Activated CD4-positive, alpha-beta memory T cell treated with anti-CD3 and anti-CD28 coated beads, Interleukin-2, amount 10 ng/mL, durations not matched to agents 7 days and 5 days (primary cell): Measurements from ENCODE around the gene ARHGAP33. TPM values are rescaled to one million over a fixed set of nuclear protein-coding genes. Genes with fewer than 3 reads are reported as not detected.
"Not testable (repeated sequence)": the region's sequence is repeated elsewhere in the genome, so short reads cannot be mapped to it uniquely, and the experiment has no call there.

Experiments
- CTCF ChIA-PET: fragments of 350-600 bp; sonication (Branson Sonifier 250); formaldehyde crosslinking; loops from one replicate; lab custom pipeline; 2021; ENCODE audit warnings: antibody characterized with exemption, inconsistent platforms; lab: Charles Lee
- POLR2A ChIA-PET: fragments of 350-600 bp; sonication (Branson Sonifier 250); formaldehyde crosslinking; loops from one replicate; lab custom pipeline; 2021; ENCODE audit warnings: antibody characterized with exemption; lab: Charles Lee
- DNase-seq: peaks from one replicate; pipeline ENCODE4 v3.0.0-alpha.2; 2020
- H3K27ac Mint-ChIP-seq: one replicate; pipeline ENCODE4 v1.8.0; 2021; ENCODE audit warnings: mild to moderate bottlenecking, mixed read lengths
- H3K27me3 Mint-ChIP-seq: one replicate; pipeline ENCODE4 v1.8.0; 2021; ENCODE audit warnings: mixed read lengths
- H3K36me3 Mint-ChIP-seq: one replicate; pipeline ENCODE4 v1.8.0; 2021; ENCODE audit warnings: low read depth, mixed read lengths
- H3K4me1 Mint-ChIP-seq: one replicate; pipeline ENCODE4 v1.8.0; 2021; ENCODE audit warnings: mixed read lengths
- H3K4me3 Mint-ChIP-seq: one replicate; pipeline ENCODE4 v1.8.0; 2021; ENCODE audit warnings: mild to moderate bottlenecking, mixed read lengths
- H3K9me3 Mint-ChIP-seq: one replicate; pipeline ENCODE4 v1.8.0; 2021; ENCODE audit warnings: mixed read lengths
- total RNA-seq, 2 experiments: library from RNA; stranded (reverse); gene quantifications; one replicate each; pipeline ENCODE4 v1.2.3, GENCODE V29; 2021

The ARHGAP33 gene
- total RNA-seq, 2 experiments from 2014 or later: 60.9 to 67.0 TPM

DNA sequence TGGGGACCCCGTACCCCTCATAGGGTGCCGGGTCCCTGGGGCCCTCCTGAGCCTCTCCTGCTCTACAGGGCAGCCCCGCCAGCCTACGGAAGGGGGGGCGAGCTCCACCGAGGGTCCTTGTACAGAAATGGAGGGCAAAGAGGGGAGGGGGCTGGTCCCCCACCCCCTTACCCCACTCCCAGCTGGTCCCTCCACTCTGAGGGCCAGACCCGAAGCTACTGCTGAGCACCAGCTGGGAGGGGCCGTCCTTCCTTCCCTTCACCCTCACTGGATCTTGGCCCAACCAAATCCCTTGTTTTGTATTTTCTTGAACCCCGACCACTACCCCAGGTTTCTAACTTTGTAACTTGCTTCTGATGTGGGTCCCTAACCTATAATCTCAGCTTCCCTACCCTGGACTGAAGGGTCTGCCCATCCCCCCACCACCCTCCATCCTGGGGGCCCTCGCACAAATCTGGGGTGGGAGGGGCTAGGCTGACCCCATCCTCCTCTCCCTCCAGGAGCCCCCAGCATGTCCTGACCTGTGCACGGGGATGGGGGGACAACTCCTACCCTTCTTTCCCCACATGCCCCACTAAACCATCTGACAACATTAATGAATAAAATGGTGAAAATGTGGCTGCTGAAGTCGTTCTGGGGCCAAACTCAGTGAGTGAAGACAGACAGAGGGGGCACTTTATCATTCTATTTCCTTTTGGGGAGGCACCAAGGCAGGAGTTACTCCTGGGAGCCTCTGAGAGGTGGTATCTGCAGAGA lies 13.0 kb downstream of the ARHGAP33 start:
- no peaks in the 10 kb centered on the region for H3K4me1 Mint-ChIP-seq
- CTCF ChIA-PET: no interaction called here
- no peak overlapping the region for H3K27ac Mint-ChIP-seq
- H3K36me3 Mint-ChIP-seq: peaks cover 2% of the 10 kb centered on the region
- no peaks in the 10 kb centered on the region for H3K9me3 Mint-ChIP-seq
- no peak for DNase-seq
- no peaks in the 10 kb centered on the region for H3K27me3 Mint-ChIP-seq
- POLR2A ChIA-PET: interaction anchor here (1.3 kb wide), 1 partner anchor 16 kb away, joined by 3 read pairs; no protein-coding TSS in a partner anchor
- H3K4me3 Mint-ChIP-seq: no peak overlapping the region

DNA sequence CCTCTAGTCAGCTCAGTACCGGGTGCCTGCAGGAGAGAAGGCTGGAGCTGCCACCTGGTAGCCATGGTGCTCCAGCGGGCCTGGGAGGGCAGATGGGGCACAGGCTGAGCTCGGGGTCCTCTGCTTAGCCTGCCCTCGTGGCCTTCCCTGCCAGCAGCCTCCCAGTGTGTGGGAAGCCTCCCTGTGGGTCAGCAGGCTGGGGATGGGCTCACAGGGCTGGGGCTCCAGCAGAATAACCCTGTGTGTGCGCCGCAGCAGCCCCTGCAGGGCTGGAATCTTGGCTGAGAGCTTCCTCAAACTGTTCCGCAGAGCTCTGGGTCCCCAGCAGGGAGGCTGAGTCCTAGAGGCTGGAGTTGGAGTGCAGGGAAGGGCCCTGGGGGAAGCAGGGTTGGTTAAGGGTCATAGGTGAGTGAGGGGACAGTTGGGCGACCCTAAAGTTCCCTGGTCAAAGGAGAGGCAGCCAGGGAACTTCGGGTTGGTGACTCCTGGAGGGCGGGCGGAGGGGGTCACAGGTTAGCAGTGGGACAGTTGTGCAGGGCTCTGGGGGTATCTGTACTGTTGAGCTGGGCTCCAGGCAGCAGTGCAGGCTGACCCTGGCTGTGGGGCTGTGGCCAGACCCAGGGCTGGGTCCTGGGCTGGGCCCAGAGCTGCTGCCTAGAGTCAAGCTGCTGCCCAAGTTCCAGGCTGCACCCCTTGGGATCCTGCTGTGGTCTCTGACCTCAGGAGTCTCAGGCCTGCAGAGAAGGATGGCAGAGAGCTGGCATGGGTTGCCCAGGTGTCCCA lies 14.0 kb downstream of the ARHGAP33 start:
- H3K36me3 Mint-ChIP-seq: no peaks in the 10 kb centered on the region
- peaks cover 4% of the 10 kb centered on the region for H3K27me3 Mint-ChIP-seq
- no peaks in the 10 kb centered on the region for H3K4me1 Mint-ChIP-seq
- no peak overlapping the region for H3K4me3 Mint-ChIP-seq
- DNase-seq: no peak
- no peaks in the 10 kb centered on the region for H3K9me3 Mint-ChIP-seq
- ChIA-PET CTCF (no interaction called here), POLR2A (interaction anchor here (0.6 to 1.3 kb wide), 3 partner anchors 17 to 49 kb away, joined by 3 read pairs; no protein-coding TSS in a partner anchor)
- no peak overlapping the region for H3K27ac Mint-ChIP-seq

GRCh38 chr19:35789978-35790944 lies 14.9 kb downstream of the ARHGAP33 start:
- no peak overlapping the region for H3K27ac Mint-ChIP-seq
- peaks cover 4% of the 10 kb centered on the region for H3K27me3 Mint-ChIP-seq
- CTCF ChIA-PET: no interaction called here
- H3K36me3 Mint-ChIP-seq: no peaks in the 10 kb centered on the region
- no peaks in the 10 kb centered on the region for H3K4me1 Mint-ChIP-seq
- POLR2A ChIA-PET: interaction anchor here (1.1 to 1.3 kb wide), 2 partner anchors 18 to 43 kb away, joined by 3 read pairs; no protein-coding TSS in a partner anchor
- DNase-seq: no peak
- H3K4me3 Mint-ChIP-seq: no peak overlapping the region
- no peaks in the 10 kb centered on the region for H3K9me3 Mint-ChIP-seq

DNA sequence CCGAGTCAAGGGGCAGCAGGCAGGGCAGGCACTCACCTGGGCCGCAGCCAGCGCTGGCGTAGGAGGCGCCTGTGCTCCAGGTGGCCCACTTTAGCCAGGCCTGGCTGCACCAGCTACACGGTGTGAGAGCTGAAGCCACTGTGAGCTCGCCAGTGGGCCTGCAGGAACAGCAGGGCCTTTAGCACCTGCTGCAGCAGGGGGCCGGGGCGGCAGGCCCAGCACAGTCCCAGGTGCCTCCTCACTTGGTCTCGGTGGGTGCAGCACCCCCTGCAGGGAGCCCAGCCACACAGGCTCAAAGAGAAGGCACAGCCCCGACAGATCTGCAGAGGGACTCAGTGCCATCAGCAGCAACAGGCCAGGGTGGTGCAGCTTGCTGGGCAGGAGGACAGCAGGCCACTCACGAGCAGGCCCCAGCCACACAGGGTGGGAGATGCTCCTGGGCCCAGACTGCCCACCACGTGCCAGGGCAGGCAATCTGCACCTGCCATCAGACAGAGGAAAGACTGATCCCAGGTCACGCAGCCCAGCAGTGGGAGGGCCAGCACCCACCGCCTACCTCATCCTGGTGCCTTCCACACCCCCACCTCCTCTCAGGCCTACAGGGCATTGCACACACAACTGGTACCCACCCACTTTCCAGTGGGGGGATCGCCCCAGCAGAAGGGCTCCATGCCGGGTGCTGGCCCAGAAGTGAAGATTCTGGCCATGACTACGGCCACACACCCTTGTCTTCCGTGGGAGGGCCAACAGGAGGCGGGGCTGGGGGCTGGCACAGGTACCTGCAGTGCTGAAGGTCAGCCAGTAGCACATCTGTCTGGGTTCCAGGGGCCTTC lies 15.8 kb downstream of the ARHGAP33 start:
- ChIA-PET POLR2A (no interaction called here), CTCF (no interaction called here)
- Mint-ChIP-seq H3K27me3 (peaks cover 8% of the 10 kb centered on the region), H3K4me1 (no peaks in the 10 kb centered on the region), H3K9me3 (no peaks in the 10 kb centered on the region), H3K4me3 (no peak overlapping the region), H3K36me3 (no peaks in the 10 kb centered on the region), H3K27ac (no peak overlapping the region)
- no peak for DNase-seq

GRCh38 chr19:35791814-35792279 lies 16.5 kb downstream of the ARHGAP33 start:
- CTCF ChIA-PET: no interaction called here

GRCh38 chr19:35792312-35792711 lies 16.9 kb downstream of the ARHGAP33 start:
- Mint-ChIP-seq H3K9me3 (no peaks in the 10 kb centered on the region), H3K27ac (no peak overlapping the region), H3K27me3 (peaks cover 19% of the 10 kb centered on the region), H3K36me3 (no peaks in the 10 kb centered on the region), H3K4me1 (no peaks in the 10 kb centered on the region), H3K4me3 (no peak overlapping the region)
- ChIA-PET CTCF (no interaction called here), POLR2A (no interaction called here)
- DNase-seq: no peak

More at GRCh38 chr19:35791814-35792279, 16.5 kb downstream of the ARHGAP33 start:
- H3K9me3 Mint-ChIP-seq: no peaks in the 10 kb centered on the region
- H3K27me3 Mint-ChIP-seq: peaks cover 15% of the 10 kb centered on the region
- H3K4me1 Mint-ChIP-seq: no peaks in the 10 kb centered on the region
- POLR2A ChIA-PET: no interaction called here
- no peak overlapping the region for H3K27ac Mint-ChIP-seq
- no peak for DNase-seq
- no peaks in the 10 kb centered on the region for H3K36me3 Mint-ChIP-seq
- H3K4me3 Mint-ChIP-seq: no peak overlapping the region

- no peak overlapping the region for H3K4me3 Mint-ChIP-seq
- DNase-seq: no peak
Observed at GRCh38 chr19:35792888-35793287, 17.5 kb downstream of the ARHGAP33 start.

DNA sequence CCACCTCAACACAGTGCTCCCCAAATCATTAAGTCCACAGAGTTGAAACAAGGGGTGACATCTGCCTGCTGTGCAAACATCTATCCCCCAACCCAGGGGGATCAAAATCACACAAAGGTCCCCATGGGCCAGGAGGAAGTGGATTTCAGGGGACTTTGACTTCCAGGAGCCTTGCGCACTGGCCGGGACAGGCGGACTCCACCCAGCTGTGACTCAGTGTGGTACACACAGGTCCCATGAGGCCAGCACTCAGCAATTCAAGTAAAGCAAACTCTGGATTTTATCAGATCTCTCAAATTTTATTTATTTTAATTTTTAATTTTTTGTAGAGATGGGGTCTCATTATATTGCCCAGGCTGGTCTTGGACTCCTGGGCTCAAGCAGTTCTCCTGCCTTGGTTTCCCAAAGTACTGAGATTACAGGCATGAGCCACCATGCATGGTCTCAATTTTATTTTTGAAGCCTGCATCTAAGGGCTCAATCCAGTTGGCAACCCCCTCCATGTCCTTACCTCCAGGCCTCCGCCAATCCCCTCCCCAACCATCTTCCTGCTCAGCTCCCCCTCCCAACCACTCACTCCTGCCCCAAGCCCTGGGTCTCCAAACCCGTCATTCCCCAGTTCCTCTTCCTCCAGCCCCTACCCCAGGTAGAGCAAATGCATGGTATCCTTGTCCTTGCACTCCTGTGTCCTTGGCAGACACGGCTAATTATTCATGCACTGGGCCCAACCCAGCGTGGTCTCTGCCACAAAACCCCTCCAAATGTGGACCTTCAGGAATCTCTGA lies 18.2 kb downstream of the ARHGAP33 start:
- DNase-seq: no peak
- no peaks in the 10 kb centered on the region for H3K9me3 Mint-ChIP-seq
- no peaks in the 10 kb centered on the region for H3K36me3 Mint-ChIP-seq
- H3K27ac Mint-ChIP-seq: no peak overlapping the region
- H3K27me3 Mint-ChIP-seq: peaks cover 29% of the 10 kb centered on the region
- CTCF ChIA-PET: no interaction called here
- POLR2A ChIA-PET: no interaction called here
- no peak overlapping the region for H3K4me3 Mint-ChIP-seq
- no peaks in the 10 kb centered on the region for H3K4me1 Mint-ChIP-seq

More at GRCh38 chr19:35792888-35793287, 17.5 kb downstream of the ARHGAP33 start:
- Mint-ChIP-seq H3K27ac (no peak overlapping the region), H3K36me3 (no peaks in the 10 kb centered on the region), H3K27me3 (peaks cover 25% of the 10 kb centered on the region), H3K4me1 (no peaks in the 10 kb centered on the region), H3K9me3 (no peaks in the 10 kb centered on the region)
- POLR2A ChIA-PET: no interaction called here
- CTCF ChIA-PET: no interaction called here

DNA sequence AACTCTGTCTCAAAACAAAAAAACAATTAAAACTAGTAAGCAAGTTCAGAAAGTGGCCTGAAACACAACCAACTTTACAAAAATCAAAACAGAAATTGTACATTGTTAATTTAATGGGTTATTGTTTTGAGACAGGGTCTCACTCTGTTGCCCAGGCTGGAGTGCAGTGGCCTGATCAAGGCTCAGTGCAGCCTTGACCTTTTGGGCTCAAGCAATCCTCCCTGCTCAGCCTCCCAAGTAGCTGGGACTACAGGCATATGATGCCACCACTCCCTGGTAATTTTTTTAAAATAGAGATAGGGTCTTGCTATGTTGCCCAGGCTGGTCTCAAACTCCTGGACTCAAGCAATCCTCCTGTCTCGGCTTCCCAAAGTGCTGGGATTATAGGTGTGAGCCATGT lies 20.2 kb downstream of the ARHGAP33 start:
- H3K36me3 Mint-ChIP-seq, H3K9me3 Mint-ChIP-seq, H3K27ac Mint-ChIP-seq, CTCF ChIA-PET, POLR2A ChIA-PET, H3K4me3 Mint-ChIP-seq, H3K4me1 Mint-ChIP-seq, DNase-seq: not testable (repeated sequence)
- H3K27me3 Mint-ChIP-seq: peaks cover 31% of the 10 kb centered on the region

- H3K9me3 Mint-ChIP-seq: no peaks in the 10 kb centered on the region
- H3K27ac Mint-ChIP-seq: no peak overlapping the region
- H3K36me3 Mint-ChIP-seq: no peaks in the 10 kb centered on the region
- H3K4me3 Mint-ChIP-seq: no peak overlapping the region
- ChIA-PET CTCF (no interaction called here), POLR2A (no interaction called here)
- DNase-seq: no peak
- H3K4me1 Mint-ChIP-seq: no peaks in the 10 kb centered on the region
- peaks cover 31% of the 10 kb centered on the region for H3K27me3 Mint-ChIP-seq
Observed at GRCh38 chr19:35796645-35797542, 21.5 kb downstream of the ARHGAP33 start.

DNA sequence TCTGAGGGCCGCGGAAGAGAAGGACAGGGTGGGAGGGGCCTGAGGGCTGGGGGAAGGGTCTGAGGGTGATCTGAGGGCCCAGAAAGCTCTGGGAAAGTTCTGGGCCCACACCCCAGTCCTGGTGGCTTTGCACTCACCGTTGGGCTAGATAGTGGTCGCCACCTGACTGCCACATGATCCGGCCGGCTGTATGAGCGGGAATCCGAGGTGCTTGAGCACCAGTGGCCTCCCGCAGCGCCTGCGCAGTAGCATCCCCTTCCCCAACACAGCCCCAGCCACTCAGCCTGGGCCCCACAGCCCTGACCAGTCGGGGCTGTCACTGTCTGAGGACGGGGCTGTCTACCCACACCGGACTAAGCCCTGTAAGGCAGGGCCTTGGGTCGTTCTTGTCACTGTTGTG lies 22.3 kb downstream of the ARHGAP33 start:
- ChIA-PET POLR2A (no interaction called here), CTCF (interaction anchor here (1.2 kb wide), 1 partner anchor 105 kb away, joined by 3 read pairs; no protein-coding TSS in a partner anchor)
- Mint-ChIP-seq H3K9me3 (no peaks in the 10 kb centered on the region), H3K4me3 (no peak overlapping the region), H3K36me3 (no peaks in the 10 kb centered on the region), H3K27ac (no peak overlapping the region), H3K27me3 (peaks cover 31% of the 10 kb centered on the region), H3K4me1 (no peaks in the 10 kb centered on the region)
- DNase-seq: no peak
